Raji (cell line): ENCODE results near the gene CMC2.

Experiments used
- POLR2A ChIP-seq: IDR thresholded peaks from 2 replicates; pipeline ENCODE4 v1.6.1; 2011; ENCODE audit warnings: low read depth, low read length, control low read depth; ENCODE audit not compliant: insufficient read depth

Gene CMC2

DNA sequence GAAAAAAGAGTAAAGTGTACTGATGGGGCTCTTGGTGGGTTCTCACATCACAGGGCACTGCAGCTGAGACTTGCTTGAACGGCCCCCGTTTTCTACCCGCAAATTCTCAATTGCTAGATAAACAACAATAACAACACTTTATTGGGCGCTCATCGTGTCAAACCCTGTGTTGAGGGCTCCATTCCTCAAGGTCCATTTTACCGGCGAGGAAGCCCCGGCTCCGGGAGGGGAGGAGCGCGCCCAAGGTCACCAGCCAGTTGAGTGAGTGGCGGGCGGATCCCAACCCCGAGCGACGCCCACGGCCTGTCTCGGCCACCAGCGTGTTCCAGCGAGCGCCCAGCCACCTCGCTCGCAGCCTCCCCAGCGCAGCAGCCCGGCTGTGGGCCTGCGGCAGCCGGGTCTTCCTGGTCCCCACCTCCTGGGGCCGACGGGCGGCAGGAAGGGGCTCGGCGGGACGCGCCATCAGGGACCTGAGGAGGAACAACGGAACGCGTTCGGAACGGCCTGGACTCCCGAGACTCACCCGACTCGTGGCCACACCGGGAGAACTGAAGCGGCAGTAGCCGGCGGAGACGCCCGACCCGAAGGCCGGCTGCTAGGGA is 373 bp downstream of the CMC2 start:
- no peak for TF ChIP-seq POLR2A

- TF ChIP-seq POLR2A = no peak
These were observed 999 bp downstream of the CMC2 start for GRCh38 chr16:81005610-81006161.

DNA sequence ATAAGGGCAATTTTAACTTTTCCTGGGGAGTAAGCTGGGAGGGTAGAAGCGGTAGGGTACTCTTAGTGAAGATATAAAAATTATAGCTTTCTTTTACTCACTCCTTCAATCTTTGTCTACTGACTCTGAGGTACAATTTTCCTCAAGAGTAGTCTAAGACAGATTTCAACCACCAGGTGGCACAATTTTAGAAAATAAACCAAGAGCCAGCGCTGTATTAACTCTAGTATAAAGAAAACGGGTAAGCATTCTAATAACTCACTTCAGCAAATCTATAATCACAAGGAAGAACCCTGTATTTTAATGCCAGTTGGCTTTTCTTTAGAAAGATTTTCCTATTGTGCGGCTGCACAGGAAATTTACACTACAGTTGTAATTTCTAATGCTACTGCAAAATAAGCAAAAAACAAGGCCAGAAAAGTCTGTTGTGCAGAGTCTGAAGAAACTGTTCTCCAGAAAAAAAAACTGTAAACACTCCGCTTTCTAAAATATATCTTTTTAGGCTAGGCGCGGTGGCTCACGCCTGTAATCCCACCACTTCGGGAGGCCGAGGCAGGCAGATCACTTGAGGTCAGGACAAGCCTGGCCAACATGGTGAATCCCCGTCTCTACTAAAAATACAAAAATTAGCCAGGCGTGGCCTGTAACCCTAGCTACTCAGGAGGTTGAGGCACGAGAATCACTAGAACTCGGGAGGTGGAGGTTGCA is 1.9 kb downstream of the CMC2 start:
- TF ChIP-seq POLR2A = no peak

DNA sequence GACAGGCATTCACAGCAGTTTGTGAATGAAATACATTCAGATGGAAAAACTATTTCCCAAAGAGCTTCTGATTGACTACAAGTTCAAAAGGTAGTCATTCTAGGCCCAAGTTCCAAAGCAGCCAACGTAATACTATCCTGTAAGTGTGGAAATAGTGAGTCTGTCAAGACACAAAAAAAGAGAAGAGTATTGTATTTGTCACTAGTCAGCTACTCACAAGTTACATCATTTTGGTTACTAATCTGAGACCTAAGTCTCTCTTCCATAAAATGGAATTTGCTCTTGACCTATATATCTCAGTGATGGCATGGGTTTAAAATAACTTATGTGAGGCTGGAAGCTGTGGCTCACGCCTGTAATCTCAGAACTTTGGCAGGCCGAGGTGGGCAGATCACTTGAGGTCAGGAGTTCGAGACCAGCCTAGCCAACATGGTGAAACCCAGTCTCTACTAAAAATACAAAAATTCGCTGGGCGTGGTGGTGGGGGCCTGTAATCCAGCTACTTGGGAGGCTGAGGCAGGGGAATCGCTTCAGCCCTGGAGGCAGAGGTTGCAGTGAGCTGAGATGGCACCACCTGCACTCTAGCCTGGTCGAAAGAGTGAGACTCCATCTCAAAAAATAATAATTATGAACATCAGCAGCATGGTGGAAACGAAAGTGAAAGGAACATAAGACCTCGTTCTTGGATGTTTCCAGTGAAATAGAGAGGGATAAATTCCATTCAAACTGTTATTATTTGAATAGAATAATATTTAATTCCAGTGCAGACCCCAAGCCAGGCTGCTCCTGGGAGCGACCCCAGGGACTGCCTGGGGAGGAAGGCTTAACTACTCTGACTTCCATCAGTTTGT is 2.9 kb downstream of the CMC2 start:
- no peak for TF ChIP-seq POLR2A

DNA sequence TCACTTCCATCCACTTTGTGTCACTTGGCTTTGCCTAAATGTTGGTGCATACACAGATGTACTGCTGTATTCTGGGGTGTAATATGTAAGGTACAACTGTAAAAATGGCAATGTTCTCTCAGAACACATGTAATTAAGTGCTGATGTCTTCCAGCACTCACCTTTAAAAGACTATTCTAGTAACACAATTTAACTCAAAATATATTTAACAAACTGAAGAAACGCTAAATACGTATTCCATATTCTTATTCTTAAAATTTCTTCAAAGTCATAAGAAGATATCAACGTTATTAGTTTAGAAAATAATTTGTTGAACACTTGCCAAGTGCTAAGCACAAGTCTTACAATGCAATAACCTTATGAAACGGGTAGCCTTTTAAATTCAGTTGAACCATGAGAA is 3.6 kb downstream of the CMC2 start:
- no peak for TF ChIP-seq POLR2A

GRCh38 chr16:81001330-81001729 is 5.4 kb downstream of the CMC2 start:
- TF ChIP-seq POLR2A = no peak

- TF ChIP-seq POLR2A = no peak
These were observed 5.8 kb downstream of the CMC2 start for GRCh38 chr16:81000873-81001272.

DNA sequence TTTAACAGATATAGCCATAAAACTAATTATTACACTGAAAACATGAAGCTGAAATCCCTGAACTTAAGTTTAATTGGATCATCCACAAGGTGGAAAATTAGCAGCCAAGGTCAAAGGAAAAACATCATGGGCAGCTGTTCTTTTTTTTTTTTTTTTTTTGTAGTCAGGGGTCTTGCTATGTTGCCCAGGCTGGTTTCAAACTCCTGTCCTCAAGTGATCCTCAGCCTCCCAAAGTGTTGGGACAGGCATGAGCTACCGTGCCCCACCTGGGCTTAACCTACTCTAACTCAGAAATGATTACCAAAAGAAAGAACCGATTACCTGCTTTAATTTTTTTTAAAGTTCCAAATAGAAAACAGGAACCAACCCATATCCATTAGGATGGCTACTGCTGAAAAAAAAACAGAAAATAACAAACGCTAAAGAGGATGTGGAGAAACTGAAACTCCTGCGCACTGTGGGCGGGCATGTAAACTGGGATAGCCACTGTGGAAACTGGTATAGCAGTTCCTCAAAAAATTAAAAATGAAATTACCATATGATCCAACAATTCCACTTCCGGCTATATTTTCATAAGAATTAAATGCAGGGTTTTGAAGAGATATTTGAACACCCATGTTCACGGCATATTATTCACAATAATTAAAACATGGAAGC is 8.6 kb downstream of the CMC2 start:
- TF ChIP-seq POLR2A = no peak

- no peak for TF ChIP-seq POLR2A
These were observed 9.4 kb downstream of the CMC2 start for GRCh38 chr16:80997139-80997798.

GRCh38 chr16:80996688-80997138 is 10.0 kb downstream of the CMC2 start:
- TF ChIP-seq POLR2A = no peak

DNA sequence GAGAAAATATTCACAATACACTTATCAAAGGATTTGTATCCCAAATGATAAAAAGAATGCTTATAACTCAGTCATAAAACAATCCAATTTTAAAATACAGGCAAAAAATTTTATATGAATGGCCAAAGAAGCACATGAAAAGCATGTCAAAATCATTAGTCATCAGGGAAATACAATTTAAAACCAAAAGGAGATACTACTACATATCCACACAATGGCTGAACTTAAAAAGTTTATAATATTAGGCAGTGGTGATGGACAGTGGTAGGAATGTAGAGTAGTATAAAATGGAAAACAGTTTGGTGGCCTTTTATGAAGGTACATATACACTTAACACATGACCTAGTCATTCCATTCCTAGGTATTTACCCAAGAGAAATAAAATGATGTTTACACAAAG is 12.2 kb downstream of the CMC2 start:
- TF ChIP-seq POLR2A = no peak

- no peak for TF ChIP-seq POLR2A
These were observed 12.9 kb downstream of the CMC2 start for GRCh38 chr16:80993834-80994233.

- TF ChIP-seq POLR2A = no peak
These were observed 13.4 kb downstream of the CMC2 start for GRCh38 chr16:80993307-80993706.

DNA sequence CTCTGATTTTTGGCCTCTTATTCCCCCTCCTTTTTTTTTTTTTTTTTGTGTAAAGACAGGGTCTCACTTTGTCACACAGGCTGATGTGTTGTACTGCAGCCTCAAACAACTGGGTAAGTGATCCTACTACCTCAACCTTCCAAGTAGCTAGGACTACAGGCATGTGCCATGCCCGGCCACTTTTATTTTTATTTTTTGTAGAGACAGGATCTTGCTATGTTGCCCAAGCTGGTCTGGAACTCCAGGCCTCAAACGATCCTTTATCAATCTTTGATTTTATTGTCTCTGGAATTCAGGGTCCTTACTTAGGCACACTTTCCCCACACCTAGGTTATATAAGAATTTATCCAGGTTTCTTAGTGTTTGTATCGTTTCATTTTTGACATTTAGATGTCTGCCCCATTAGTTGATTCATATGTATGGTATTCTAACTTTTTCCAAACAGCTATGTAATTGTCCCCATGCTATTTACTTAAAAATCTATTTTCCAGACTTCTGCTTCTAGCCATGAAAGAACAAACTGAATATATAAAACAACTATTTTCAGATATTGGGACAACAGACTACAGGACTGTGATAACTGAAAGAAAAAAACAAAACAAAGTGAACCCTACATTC is 13.9 kb downstream of the CMC2 start:
- no peak for TF ChIP-seq POLR2A

DNA sequence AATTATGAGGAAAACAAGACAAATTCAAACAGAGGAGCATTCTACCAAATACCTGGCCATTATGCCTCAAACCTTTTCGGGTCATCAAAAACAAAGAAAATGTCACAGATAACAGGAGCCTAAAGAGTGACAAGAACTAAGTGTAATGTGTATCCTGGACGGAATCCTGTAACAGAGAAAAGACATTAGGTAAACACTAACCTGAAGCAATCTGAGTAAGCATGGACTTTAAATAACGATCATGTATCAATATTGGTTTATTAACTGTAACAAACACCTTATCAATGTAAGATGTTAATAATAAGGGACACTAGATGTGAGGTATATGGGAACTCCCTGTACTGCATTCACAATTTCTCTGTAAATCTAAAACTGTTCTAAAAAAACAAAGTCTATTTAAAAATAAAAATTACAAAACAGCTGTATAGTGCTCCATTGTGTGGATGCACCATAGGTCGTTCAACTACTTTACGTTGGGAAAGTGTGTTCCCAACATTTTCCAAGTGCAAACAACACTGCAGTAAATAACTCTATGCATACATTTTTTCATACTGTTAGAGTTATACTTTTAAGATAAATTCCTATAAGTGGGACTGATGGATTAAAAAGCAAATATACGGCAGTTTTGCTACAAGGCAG is 14.8 kb downstream of the CMC2 start:
- TF ChIP-seq POLR2A = no peak
